AG04449 (cell line): ENCODE data around the gene GRM2.

ENCODE experiments used
- CTCF ChIA-PET: fragments of 350-600 bp; formaldehyde crosslinking; extraction: SDS; loops from one replicate; lab custom pipeline; 2021; ENCODE audit warnings: antibody characterized with exemption; lab: Yijun Ruan, JAX
- POLR2A ChIA-PET: fragments of 400-600, 350-600 bp; formaldehyde crosslinking; extraction: SDS; loops from one replicate; lab custom pipeline; 2020; ENCODE audit warnings: antibody characterized with exemption, inconsistent platforms; lab: Yijun Ruan, JAX
- DNase-seq: peaks from one replicate; pipeline ENCODE4 v3.0.0-alpha.2; 2010; ENCODE audit warnings: low read depth, low spot score
- H3K4me3 ChIP-seq: 2 replicates; pipeline ENCODE4 v1.5.1; 2011; ENCODE audit warnings: low read depth, mild to moderate bottlenecking, control low read depth, low read length
- CTCF ChIP-seq: IDR thresholded peaks from one replicate; pipeline ENCODE4 v1.5.1; 2011; ENCODE audit warnings: mild to moderate bottlenecking, moderate library complexity, low read length, control low read depth, inconsistent platforms; ENCODE audit not compliant: insufficient read depth; ENCODE audit errors: missing control alignments

The GRM2 gene

GRCh38 chr3:51715231-51715976 lies 8.5 kb downstream of the GRM2 start:
- no peak overlapping the region for H3K4me3 ChIP-seq
- no peak for TF ChIP-seq CTCF
- no peak for DNase-seq
- ChIA-PET CTCF (no interaction called here), POLR2A (no interaction called here)

GRCh38 chr3:51715977-51716294 lies 9.1 kb downstream of the GRM2 start:
- TF ChIP-seq CTCF = no peak
- POLR2A ChIA-PET = no interaction called here
- CTCF ChIA-PET = no interaction called here
- H3K4me3 ChIP-seq = no peak overlapping the region
- no peak for DNase-seq

GRCh38 chr3:51716805-51717204 lies 9.9 kb downstream of the GRM2 start:
- CTCF ChIA-PET = no interaction called here
- POLR2A ChIA-PET = no interaction called here
- DNase-seq = no peak
- no peak for TF ChIP-seq CTCF
- H3K4me3 ChIP-seq = no peak overlapping the region

- POLR2A ChIA-PET = no interaction called here
- CTCF ChIA-PET = no interaction called here
- no peak for TF ChIP-seq CTCF
- no peak overlapping the region for H3K4me3 ChIP-seq
- DNase-seq = no peak
Measured at GRCh38 chr3:51717446-51717845, 10.6 kb downstream of the GRM2 start.

- CTCF ChIA-PET = interaction anchor here (2.1 kb wide), 1 partner anchor 216 kb away, joined by 7 read pairs; no protein-coding TSS in a partner anchor
- H3K4me3 ChIP-seq = no peak overlapping the region
- TF ChIP-seq CTCF = no peak
- POLR2A ChIA-PET = no interaction called here
- no peak for DNase-seq
Measured at GRCh38 chr3:51717947-51718346, 11.1 kb downstream of the GRM2 start.

GRCh38 chr3:51718547-51719409 lies 11.9 kb downstream of the GRM2 start:
- POLR2A ChIA-PET = no interaction called here
- TF ChIP-seq CTCF = peak; percentile 63
- no peak overlapping the region for H3K4me3 ChIP-seq
- DNase-seq = no peak
- CTCF ChIA-PET = interaction anchor here (0.7 to 2.1 kb wide), 7 partner anchors 9 to 223 kb away, joined by 3 to 7 read pairs (median 4); partner anchors contain the start of gene RRP9
